Suppressor macrophage treated with lipopolysaccharide for 4 hours (primary cell): ENCODE data around the gene TFAP2B.

Experiments
- DNase-seq: peaks from one replicate; pipeline ENCODE4 v3.0.0-alpha.2; 2020

The TFAP2B gene

DNA sequence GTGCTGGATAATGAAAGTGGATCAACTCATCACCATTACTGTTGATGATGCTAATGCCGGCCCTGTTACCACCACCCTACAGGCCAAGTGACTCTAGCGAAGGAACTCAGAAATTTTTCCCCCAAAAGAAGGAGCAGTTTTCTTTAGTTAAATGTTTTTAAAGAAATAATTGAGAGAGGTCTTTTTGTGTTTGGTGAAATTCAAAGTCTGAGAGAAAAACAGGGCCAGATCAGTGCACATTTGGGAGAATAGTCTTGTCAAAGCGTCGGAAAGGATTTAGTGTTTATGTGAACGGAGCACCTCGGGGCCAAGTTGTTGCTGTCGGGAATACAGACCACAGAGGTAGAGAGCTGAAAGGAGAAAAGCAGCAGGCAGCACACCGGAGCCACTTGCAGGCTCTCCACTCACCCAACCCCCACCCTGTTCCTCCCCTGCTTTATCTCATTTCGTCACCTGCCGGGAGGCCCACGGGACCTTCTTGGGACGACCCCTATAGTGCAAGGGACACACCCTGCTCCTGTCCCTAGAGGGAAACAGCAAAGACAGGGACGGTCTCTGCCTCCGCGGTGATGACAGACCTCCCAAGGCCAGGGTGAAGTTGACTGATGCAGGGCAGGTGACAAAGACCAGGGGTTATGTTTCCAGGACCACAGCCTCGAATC lies 6.8 kb downstream of the TFAP2B start:
- DNase-seq, result no peak

DNA sequence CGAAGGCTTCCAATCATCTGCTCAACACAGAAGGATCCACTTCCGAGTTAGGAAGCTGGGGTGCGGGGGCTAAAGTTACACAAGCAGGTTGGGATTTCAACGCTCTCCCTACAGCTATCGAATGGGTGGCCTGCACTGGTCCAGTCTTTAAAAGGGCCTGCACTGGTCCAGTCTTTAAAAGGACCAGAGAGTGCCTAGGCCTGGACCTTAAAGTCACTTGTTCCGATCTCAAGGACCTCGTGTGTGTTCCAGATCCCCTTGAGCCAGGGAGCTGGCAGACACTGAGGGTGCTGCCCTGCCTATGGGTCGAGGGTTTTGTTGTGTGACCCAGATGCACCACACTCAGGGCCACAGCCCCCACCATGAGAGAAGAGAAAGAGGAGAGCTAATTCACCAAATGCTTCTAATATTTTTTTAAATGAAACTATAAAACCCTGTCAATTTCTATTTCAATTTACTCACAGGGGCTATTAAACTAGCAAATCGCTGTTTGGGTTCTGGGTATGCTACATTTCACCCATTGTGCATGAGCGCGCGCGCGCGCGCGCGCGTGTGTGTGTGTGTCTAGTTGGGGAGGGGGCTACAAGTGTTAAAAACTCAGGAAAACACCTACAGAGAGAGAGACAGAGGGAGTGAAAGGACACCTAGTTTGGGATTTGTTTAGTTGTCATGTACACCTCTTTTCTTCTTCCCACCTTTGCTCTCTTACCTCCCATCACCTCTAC lies 7.5 kb downstream of the TFAP2B start:
- no peak for DNase-seq

DNA sequence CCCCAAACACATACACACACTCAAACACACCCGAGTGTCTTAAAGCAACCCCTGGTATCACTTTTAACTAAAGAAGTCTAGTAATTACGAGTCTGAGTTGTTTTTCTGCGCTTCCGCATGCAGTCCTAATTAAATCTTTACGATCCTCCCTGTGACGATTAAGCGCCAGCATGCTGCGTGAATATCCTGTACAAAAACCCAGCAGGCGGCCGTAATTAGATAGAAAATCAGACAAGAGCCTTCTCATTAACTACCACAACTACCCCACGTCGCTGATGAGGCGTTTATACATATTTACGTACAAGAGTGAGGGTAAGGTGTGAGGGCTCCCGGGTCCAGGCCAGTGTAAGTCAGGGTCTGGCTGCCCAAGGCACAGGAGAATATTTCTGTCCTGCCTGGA lies 8.1 kb downstream of the TFAP2B start:
- no peak for DNase-seq

DNA sequence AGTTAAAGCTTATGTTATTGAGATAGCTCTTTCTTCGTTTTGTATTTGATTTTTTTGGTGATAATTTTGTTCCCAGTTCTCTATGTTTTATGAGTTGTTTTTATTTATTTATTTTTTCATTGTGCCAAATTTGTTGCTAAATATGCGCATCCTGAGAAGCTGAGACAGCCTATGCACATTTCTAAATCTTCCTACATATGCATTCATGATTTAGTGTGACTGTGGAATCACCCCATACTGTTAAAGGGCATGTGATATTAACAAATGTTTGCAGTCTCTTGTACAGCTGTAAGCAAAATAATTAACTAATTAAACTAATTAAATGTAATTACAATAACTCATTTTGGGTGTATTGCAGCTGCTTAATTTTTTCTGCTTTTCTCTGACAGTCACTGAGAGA lies 10.4 kb downstream of the TFAP2B start:
- DNase-seq, result no peak

DNA sequence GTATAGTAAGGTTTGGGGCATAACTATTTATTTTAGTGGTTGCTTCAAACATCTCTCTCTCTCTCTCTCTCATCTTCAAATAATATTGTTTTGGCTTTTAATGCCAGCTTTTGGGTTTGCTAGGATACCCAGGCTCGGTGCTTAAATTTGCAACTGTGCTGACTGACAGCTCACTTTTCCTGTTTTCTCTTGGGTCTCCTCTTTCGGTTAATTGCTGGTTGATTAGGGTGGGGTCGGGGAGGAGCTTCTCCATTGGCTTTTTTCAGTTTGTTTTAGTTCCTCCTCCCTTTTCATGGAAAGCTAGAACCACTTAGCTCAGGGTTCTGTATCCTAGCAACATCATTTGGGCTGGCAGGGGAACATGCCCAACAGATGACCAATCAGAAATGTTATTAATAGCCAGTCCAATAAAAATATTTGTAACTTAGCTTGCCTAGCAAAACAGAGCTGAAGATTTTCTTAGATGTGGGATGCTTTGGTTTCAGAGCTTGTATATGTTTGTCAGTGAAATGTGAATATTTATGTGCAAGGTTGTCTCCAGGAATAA lies 11.3 kb downstream of the TFAP2B start:
- DNase-seq, result no peak

DNA sequence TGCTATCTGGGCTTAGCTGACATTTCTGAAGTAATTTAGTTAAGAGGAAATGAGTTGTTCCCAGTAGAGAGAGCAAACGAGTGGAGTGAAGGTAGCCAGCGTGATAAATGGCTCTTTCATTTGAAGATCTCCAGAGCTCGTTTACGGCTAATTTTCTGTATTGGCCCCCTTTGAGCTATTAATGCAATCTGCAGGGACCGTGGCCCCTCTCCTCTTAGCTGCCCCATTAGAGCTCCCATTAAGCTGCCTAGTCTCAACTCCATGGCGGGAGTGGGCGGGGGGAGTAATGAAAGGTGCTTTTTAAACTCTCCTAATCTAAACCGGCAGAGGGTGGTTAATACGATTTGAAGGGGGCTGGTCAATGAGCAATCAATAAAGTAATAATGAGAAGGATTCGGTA lies 12.5 kb downstream of the TFAP2B start:
- DNase-seq, result no peak

DNA sequence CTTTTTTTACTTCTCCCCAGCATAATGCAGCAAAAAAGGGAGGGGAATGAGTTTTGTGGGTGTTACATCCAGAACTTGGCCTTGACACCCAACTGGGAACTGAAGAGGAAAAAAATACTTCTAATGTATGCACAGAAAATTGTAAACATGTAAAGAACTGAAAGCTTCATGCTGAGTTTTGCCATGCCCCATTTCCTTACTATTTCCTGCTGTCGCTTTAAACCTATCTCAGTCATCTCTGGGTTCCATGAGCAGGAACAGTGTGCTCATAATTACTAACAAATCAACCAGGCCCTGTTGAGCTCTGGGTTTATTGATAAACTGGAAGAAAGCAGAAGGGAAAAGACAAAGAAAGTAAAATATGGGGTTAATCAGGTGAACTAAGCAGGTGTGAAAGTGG lies 14.2 kb downstream of the TFAP2B start:
- no peak for DNase-seq

DNA sequence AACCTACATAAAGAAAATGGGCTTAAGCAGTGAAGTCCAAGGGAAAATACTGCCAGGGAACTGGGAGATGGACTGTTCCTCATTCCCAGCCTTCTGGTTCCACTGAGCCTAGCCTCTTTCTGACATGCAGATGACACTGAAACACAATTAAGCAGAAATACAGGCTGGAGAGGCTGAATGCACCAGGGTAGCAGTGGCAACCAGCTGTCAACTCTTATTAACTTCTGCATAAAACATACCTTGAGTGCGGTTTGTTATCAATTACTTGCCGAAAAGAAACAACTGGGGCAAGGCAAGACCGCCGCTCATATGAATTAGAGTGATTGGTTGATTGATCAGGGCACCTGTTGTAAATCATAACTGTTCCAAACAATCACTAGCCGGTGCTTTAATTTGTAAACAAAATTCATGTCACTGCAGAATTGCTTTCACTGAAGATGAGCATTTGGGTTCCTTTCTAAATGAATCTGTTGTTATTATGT lies 16.3 kb downstream of the TFAP2B start:
- DNase-seq, result no peak

DNA sequence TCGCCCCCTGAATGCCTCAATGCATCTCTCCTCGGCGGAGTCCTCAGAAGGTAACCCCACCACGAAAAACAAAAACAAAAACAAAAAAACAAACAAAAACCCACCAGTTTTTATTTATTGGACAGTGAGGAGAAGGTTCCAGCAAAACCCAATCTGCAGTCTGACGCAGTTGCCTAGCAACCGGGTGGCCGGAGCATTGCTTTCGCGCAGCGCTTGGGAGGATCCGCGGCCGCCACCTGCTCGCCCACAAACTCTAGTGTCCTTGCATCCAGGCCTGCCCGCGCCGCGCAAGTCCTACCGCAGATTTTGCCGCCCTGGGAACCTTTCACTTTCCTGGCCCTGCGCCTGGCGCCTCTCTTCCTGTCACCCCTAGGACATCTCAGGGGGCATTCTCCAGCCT lies 17.6 kb downstream of the TFAP2B start:
- DNase-seq, result no peak

DNA sequence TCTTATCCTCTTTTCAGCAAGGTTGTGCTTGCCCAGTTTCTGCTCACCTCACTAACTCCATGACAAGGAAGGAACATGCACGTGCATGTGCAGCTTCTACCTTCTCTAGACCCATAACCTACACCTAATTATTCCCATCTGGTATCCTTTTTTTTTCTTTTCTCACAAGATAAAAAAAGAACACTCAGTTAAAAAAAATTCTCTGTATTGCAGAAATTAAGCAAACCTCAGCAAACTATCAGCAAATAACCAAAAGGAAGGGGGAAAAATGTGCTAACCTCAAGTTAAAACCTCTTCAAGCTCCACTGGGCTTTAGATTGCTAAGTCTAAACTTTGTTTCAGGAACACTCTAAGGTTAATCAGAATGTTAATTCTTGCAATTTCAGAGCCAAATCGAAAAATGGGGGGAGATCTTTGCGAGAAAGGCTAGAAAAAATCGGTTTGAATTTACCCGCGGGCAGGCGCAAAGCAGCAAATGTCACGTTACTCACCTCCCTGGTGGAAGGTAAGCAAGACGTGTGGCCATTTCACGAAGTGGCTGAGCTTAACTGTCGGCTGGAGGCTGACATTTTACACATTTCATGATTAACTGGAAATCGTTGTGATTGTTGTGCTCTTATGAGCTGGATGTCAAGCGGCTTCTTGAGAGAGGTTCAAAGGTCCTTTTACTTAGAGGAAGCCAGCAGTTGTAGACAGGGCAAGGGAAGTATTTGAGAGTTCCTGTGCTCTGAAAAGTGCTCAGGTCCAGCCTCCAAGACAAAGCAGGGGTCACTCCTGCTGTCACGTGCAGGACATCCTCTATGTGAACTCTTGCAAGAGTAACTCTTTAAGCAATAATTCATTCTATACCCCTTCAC lies 19.1 kb downstream of the TFAP2B start:
- DNase-seq, result no peak

DNA sequence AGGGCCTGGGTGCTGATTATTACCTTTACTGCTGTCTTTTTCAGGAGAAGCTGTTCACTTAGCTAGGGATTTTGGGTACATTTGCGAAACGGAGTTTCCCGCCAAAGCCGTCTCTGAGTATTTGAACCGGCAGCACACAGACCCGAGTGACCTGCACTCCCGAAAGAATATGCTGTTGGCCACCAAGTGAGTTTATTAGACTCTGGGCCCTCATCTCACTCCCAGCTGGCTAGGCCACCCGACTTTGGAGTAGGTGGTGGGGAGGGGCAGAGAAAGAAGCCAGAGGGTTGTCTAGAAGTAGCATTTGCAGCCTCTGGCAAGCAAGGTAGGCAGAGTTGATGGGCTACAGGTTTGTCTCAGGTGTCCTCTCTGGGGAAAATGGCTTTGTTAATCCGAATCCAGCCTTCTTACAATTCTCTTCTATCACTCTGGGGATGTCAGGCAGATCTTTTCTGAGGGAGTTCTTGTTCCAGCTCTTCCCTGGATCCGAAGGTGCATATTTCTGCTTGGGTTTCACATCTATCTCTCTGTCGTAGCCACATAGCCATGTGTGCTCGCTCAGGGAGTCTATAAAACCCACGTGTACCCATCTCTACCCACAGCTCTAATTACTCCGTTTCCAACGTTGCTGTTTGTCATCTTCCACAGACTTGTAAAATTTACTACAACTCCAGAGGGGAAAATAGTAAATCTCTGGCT lies 21.6 kb downstream of the TFAP2B start:
- no peak for DNase-seq

DNA sequence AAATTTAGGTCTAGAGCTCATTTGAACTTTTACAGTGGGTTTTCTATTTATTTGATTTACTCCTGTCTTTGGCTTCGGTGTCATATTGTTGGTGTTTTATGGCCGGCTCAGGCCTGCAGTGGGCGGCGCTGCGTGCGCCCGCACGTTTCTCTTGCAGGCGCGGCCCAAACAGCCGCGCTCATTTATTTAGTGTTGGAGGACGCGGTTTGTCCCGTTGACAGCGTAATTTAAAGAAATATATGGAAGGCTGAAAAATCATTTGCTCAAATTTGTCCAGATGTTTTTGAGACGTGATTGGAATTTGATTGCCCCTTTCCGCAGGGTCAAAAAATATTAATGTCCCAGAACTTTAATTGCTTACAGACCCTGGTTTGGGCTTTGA lies 22.1 kb downstream of the TFAP2B start:
- DNase-seq, result no peak

DNA sequence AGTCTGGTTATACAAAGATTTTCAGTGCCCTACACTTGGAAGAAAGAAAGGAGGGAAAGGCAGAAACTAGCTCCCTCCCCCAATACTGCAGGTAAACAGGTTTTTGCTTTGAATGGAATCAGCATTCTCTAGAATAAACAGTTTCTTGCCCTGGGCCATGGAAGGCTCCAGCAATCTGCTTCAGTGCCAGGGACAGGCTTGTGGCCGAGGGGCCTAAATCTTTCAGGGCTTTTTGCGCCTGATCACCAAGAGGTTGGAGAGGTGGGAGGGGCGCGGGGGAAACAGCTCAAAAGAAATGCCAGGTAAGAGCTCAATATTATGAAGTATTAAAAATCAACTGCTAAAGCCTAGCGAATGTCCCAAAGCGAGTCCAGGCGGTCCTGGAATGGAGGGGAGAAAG lies 23.8 kb downstream of the TFAP2B start:
- DNase-seq, result no peak

DNA sequence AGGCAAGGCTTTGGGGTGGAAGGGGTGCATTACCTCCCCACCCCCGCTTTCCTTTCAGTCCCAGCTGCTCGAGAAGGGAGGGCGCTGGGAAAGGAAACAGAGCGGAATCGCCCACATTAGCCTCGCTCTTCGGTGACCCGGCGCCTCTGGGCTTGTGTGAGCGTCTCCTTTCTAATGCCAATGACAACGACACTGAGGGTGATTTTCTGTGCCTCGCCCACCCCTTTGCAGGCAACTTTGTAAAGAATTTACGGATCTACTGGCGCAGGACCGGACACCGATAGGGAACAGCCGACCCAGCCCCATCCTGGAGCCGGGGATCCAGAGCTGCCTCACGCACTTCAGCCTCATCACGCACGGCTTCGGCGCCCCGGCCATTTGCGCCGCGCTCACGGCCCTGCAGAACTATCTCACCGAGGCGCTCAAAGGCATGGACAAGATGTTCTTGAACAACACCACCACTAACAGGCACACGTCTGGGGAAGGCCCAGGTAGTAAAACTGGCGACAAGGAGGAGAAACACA lies 24.3 kb downstream of the TFAP2B start:
- DNase-seq, result no peak

DNA sequence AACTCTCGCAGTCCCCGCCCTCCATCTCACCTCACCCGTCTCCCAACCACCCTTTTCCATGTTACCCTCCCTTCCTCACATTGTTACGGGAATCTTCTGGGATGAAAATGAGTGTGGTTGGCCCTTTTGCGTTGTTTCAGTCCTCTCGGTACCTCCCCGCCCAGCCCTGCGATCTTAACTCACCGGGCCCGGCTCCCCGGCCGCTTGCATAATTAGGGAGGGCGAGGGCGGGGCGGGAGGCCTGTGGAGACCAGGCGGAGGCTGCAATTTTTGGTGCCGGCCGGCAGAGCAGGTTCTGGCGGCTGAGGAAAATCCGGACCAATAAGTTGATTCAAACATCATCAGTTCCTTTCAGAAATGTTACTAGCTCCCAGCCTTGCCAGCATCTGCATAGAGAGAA lies 25.2 kb downstream of the TFAP2B start:
- no peak for DNase-seq

DNA sequence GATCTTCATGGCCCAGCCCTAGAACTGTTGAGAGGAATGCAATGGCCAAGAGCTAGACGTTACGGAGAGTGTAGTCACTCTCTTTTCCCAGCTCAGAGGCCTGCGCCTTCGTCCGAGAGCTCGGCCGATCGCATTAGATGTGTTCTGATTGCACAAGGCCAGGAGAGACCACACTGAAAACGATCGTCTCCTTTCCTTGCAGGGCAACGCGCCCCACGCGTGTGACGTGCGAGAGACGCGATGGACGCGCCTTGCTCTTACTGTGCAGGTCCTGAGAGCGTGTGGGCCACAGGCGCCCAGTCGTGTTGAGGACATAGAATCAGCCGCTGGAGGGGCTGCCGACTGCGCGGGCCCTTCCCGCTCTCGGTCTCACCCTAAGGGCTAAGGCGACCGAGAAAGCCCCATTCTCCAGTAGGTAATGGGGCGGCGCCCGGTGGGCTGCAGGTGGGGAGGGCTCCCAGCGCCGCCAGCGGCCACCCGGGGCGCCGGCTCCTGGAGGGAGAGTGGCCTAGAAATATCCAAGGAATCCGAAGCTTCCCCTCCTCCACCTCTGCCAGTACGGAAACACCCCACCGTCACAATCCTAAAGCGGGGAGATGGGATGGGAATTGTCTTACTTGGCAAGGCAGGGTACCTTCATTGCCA lies 26.9 kb downstream of the TFAP2B start:
- no peak for DNase-seq

DNA sequence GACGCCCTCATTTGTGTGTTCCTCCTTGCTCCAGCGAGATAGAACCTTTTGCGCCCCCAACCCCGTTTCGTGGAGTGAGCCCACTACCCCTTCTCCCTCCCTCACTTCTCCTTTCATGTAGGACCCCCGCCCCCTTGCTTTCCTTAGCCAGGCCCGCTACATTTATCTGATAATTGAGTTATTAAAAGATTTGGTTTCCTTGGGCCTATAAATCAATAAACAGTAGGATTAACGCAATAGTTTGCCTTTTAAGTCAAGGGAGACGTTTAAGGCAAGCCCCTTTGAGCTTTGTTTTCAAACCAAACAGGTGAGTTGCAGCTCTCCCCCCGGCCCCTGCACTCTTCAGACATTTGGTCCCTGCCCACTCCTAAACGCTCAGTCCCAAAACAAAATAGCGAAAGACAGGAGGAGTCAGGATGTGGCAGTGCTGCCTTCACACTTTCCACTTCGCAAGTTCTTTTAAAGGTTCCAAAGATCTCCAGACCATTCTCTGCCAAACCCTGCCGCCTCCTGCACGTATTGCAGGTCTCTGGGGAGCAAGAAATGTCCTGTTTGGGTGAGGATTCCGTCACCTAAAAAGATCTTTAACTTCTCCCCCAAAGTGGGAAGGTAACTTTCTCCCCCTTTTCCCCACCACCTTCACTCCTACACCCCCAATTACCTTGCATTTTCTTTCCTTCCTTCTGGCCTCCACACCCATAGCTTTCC lies 27.6 kb downstream of the TFAP2B start:
- DNase-seq, result no peak

DNA sequence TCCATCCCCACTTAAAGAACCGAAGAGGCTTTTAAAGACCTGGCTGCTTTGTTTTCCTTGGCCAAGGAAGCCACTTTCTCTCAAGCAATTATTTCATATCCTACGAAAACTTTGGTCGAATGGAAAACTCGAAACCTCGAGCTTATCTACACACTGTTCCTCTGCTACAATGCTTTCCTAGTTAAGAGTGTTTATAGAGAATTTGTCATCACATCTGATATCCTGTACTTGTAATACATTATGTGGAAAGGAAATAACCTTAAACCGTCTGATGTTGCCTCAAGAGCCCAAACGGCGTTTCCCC lies 28.1 kb downstream of the TFAP2B start:
- DNase-seq, result no peak

DNA sequence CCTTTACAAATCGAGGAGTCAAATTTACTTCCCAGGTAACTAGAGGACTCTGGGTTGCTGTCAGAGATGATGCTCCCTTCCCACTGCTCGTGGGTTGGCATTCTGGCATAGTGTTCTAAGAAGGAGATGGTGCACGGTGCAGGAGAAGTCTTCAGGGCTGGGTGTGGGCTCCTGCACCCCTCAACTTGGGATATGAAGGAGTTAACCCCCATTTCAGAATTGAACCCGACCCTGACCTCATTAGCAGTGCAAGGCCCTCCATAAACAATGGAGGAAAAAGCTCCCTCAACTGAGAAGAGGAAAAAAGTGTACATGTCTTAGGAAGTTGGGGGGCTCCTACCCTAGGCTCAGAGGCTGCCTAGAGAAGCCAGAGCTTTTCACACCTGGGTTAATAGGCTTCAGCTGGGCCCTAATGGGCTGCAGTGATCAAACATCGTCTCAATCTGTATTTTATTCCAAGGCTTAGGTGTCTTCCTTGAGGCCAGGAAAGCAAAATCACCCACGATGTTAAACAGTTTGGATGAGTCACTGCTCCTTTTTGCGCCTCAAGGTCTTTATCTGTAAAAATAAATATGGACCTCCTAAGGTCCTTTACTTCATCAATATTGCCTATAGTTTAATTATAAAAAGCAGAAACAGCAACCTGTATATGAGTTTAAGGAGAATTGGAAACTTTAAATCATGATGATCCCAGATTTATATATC lies 29.4 kb downstream of the TFAP2B start:
- no peak for DNase-seq

DNA sequence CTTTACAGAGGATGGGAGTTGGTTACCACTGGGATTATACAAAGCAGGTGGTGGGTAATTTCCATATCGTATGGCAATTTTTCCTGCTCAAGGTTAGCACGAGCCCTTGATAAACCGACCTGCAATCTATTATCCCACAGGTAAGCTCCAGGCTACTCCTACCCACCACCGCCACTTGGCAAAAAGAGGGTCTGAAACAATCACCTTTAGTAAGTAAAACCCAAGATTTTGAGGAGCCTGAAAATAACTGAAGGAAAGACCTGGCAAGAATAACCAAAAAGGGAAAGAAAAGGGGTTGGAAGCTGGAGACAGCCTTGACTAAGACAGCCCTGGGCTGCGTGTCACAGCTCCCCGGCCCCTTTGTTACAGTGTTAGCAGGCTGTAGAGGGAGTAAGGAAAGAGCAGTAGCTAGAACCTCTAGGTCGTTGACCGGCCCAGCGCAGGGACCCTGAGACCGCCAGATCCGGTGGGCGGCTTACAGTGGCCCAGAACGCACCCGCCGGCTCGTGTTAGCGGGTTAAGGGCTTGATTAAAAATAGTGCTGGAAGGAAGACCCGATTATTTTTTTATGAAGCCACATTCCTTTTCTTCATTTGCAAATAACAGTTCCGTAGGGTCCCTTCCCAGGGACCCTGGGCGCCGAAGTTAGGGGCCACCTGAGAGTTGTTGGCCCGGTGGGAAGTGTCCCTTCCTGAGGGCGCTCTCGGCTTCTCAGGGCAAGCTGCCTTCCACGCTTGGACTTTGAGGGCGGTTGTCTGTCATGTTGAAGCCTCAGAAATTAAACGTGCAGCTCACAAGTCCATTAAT lies 30.5 kb downstream of the TFAP2B start:
- DNase-seq, result no peak
